Lower lobe of right lung (tissue), 2 donors: ENCODE data around the gene IQCC. TPM values are rescaled to one million over a fixed set of nuclear protein-coding genes. Genes with fewer than 3 reads are reported as not detected.
A peak's percentile ranks its signal among the peaks of the same experiment; 100 is the strongest.
"Not testable (repeated sequence)": the region's sequence is repeated elsewhere in the genome, so short reads cannot be mapped to it uniquely, and the experiment has no call there.

Source experiments
- ATAC-seq, 2 donors: fragments of 200-7000 bp; cut with Tn5 transposase; one replicate each; pipeline ENCODE4 v1.9.1; 2020 to 2022; ENCODE audit warnings: mild to moderate bottlenecking in 2 of 2, moderate library complexity in 2 of 2
- DNase-seq: peaks from one replicate; pipeline ENCODE4 v3.0.0-alpha.2; 2020
- H3K27ac ChIP-seq: fragments of 200-600 bp; one replicate; pipeline ENCODE4 v1.8.0; 2022
- H3K27me3 ChIP-seq: fragments of 200-600 bp; one replicate; pipeline ENCODE4 v1.8.0; 2022; ENCODE audit warnings: low read depth
- H3K36me3 ChIP-seq: fragments of 200-600 bp; one replicate; pipeline ENCODE4 v1.8.0; 2022; ENCODE audit warnings: mild to moderate bottlenecking
- H3K4me1 ChIP-seq: fragments of 200-600 bp; one replicate; pipeline ENCODE4 v1.8.0; 2022
- H3K4me3 ChIP-seq: fragments of 200-600 bp; one replicate; pipeline ENCODE4 v1.8.0; 2022; ENCODE audit warnings: mild to moderate bottlenecking
- H3K9me3 ChIP-seq: fragments of 200-600 bp; one replicate; pipeline ENCODE4 v1.8.0; 2022
- CTCF ChIP-seq: fragments of 200-600 bp; IDR thresholded peaks from one replicate; pipeline ENCODE4 v1.8.0; 2022; ENCODE audit warnings: antibody characterized with exemption, mild to moderate bottlenecking
- intact Hi-C: fragments of 100-400 bp; cut with DNase I; formaldehyde crosslinking; loops from one replicate; pipeline ENCODE4 v1.11.0; 2022
- long read RNA-seq: library from polyadenylated mRNA; unstranded; transcript quantifications from one replicate; pipeline ENCODE4 v2.0.0, GENCODE V29; 2021
- total RNA-seq: library from RNA; stranded (reverse); fragmentation: NEBNext Ultra II Directional; extraction: Animal tissue kit (Norgen Biotek cat#: 25700); gene quantifications from one replicate; pipeline ENCODE4 v1.2.1, GENCODE V29; 2021
- donor health status: DM: no; HTN: yes; CAD: no; lungs with severe emphysema.

IQCC gene
- total RNA-seq = 2.0 TPM
- long read RNA-seq, partial matches to known transcripts = 2 of 19 reads
- long read RNA-seq, other reads (novel, unspliced or antisense) = 16 of 19 reads

- Histone ChIP-seq H3K27me3 (no peaks in the 10 kb centered on the region), H3K4me1 (peaks cover 30% of the 10 kb centered on the region), H3K36me3 (no peaks in the 10 kb centered on the region), H3K27ac (peak within 1 kb of the TSS; percentile 54), H3K9me3 (no peaks in the 10 kb centered on the region), H3K4me3 (peak within 1 kb of the TSS; percentile 71)
- intact Hi-C loops = no loop called here
- DNase-seq (peak; percentile 93), ATAC-seq (peak; percentile 91 to 93)
- no peak for TF ChIP-seq CTCF
Measured at GRCh38 chr1:32205401-32206370, at the start of gene IQCC. TSS of gene IQCC (plus strand) at chr1:32205671. CDS start at chr1:32205682, 11 bp downstream.

GRCh38 chr1:32159189-32159588 is 46.3 kb upstream of the IQCC start:
- Histone ChIP-seq H3K4me3 (no peak overlapping the region), H3K4me1 (no peaks in the 10 kb centered on the region), H3K27ac (no peak overlapping the region), H3K9me3 (no peaks in the 10 kb centered on the region), H3K36me3 (peaks cover 92% of the 10 kb centered on the region), H3K27me3 (no peaks in the 10 kb centered on the region)
- TF ChIP-seq CTCF = no peak
- ATAC-seq = no peak
- DNase-seq = no peak
- intact Hi-C loops = no loop called here

- Histone ChIP-seq H3K27me3 (no peaks in the 10 kb centered on the region), H3K27ac (no peak overlapping the region), H3K4me1 (no peaks in the 10 kb centered on the region), H3K36me3 (peaks cover 99% of the 10 kb centered on the region), H3K9me3 (no peaks in the 10 kb centered on the region), H3K4me3 (no peak overlapping the region)
- ATAC-seq (no peak), DNase-seq (no peak)
- intact Hi-C loops = no loop called here
- TF ChIP-seq CTCF = no peak
Measured at GRCh38 chr1:32163405-32163804, 42.1 kb upstream of the IQCC start.

- ATAC-seq, intact Hi-C loops, DNase-seq, H3K4me1 ChIP-seq, H3K27ac ChIP-seq, H3K4me3 ChIP-seq, H3K27me3 ChIP-seq, H3K9me3 ChIP-seq: not testable (repeated sequence)
- peaks cover 99% of the 10 kb centered on the region for H3K36me3 ChIP-seq
Measured at GRCh38 chr1:32165633-32166032, 39.8 kb upstream of the IQCC start.

DNA sequence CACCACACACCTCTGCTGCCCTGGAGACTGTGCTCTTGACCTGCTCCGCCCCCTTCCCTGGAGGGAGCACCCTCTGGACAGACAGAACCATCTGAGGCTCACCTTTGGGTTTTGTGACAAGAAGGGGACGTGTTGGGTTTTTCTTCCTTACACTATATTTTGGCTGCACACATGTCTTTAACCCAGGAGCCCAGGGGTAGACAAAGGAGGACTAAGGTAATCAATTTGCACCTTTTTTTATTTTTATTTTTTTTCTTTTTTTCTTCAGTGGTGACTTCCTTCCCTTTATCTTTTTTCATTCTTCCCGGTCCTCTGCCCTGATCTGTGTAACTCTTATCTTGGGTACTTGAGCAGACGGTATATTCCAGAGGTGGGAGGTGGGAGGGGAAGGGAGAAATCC is 34.5 kb upstream of the IQCC start:
- H3K27ac ChIP-seq = no peak overlapping the region
- H3K36me3 ChIP-seq = peaks cover 73% of the 10 kb centered on the region
- intact Hi-C loops = no loop called here
- no peak for TF ChIP-seq CTCF
- H3K4me3 ChIP-seq = no peak overlapping the region
- no peaks in the 10 kb centered on the region for H3K27me3 ChIP-seq
- H3K4me1 ChIP-seq = no peaks in the 10 kb centered on the region
- ATAC-seq (no peak), DNase-seq (no peak)
- no peaks in the 10 kb centered on the region for H3K9me3 ChIP-seq
